ENCODE measurements around the gene TMEM198. TPM values are rescaled to one million over a fixed set of nuclear protein-coding genes. Genes with fewer than 3 reads are reported as not detected.

TMEM198 gene
- total and polyA plus RNA-seq, 2 donors (not counting 1 experiment from before 2014, with no cell fraction given): 0.39 to 1.1 TPM

DNA sequence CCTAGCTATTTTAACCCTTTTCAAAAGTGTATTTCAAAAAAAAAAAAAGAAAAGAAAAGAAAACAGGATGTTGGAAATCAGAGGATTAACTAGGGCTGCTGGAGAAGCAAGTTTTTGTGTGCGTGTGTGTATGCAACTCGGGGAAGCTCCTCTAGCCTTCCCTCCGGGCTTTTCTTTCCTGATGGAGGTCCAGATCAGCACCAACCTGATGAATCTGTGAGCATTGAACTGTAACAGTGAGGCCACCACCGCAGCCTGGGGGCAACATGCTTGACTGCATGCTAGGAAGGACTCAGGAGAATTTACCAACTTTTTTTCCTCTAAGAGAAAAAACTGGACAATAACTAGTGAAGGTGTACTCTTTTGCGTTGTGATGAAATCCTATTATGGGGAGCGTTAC lies 25.2 kb downstream of the TMEM198 start:
- H3K79me2 ChIP-seq (ENCODE audit: control insufficient read depth, insufficient read depth, low read length): no peaks in the 10 kb centered on the region
- peak overlapping the region; percentile 49 for H3K4me3 Mint-ChIP-seq
- no peak for TF ChIP-seq EZH2 (IDR thresholded peaks at IDR 0.05; ENCODE audit: borderline replicate concordance, insufficient read depth, low read depth, low read length, poor library complexity, severe bottlenecking)
- TF ChIP-seq, protein P1, sequence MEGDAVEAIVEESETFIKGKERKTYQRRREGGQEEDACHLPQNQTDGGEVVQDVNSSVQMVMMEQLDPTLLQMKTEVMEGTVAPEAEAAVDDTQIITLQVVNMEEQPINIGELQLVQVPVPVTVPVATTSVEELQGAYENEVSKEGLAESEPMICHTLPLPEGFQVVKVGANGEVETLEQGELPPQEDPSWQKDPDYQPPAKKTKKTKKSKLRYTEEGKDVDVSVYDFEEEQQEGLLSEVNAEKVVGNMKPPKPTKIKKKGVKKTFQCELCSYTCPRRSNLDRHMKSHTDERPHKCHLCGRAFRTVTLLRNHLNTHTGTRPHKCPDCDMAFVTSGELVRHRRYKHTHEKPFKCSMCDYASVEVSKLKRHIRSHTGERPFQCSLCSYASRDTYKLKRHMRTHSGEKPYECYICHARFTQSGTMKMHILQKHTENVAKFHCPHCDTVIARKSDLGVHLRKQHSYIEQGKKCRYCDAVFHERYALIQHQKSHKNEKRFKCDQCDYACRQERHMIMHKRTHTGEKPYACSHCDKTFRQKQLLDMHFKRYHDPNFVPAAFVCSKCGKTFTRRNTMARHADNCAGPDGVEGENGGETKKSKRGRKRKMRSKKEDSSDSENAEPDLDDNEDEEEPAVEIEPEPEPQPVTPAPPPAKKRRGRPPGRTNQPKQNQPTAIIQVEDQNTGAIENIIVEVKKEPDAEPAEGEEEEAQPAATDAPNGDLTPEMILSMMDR (IDR thresholded peaks at IDR 0.05): no peak
- H3K27me3 ChIP-seq (replicated peaks in 1 of 4; ENCODE audit: control extremely low read depth in 1 of 4, control insufficient read depth in 3 of 4, insufficient read depth in 4 of 4, low read length in 3 of 4): peaks cover 0 to 31% (median 18%) of the 10 kb centered on the region in 4 experiments
- H2AFZ ChIP-seq (ENCODE audit: insufficient read depth, low read depth, low read length, poor library complexity, severe bottlenecking): no peak overlapping the region
- no peak overlapping the region for H3K4me3 ChIP-seq (ENCODE audit: control extremely low read depth in 1 of 5, extremely low read depth in 1 of 5, insufficient read depth in 1 of 5, low read depth in 2 of 5, low read length in 4 of 5)
- H3K9me3 ChIP-seq (ENCODE audit: control extremely low read depth in 1 of 3, control insufficient read depth in 2 of 3, insufficient read depth in 1 of 3, low read length in 2 of 3): peaks cover 0 to 4% (median 0%) of the 10 kb centered on the region in 3 donors
- 91% methylated on average over 3 of the region's 6 CpGs for WGBS (ENCODE audit: insufficient coverage)
- H4K20me1 ChIP-seq (ENCODE audit: control insufficient read depth, insufficient read depth, low read length, poor library complexity, severe bottlenecking): no peaks in the 10 kb centered on the region
- CTCF ChIA-PET: no interaction called here
- H3K27ac ChIP-seq (ENCODE audit: low read length in 2 of 2): no peak overlapping the region
- POLR2A ChIA-PET: no interaction called here
- ATAC-seq (ENCODE audit: low read depth) (no peak), DNase-seq (no peak)
- no peak overlapping the region for H3K4me2 ChIP-seq (replicated peaks; ENCODE audit: low read depth, low read length, poor library complexity, severe bottlenecking)
- no peaks in the 10 kb centered on the region for H3K36me3 ChIP-seq (replicated peaks in 1 of 2; ENCODE audit: control extremely low read depth in 1 of 2, control insufficient read depth in 1 of 2, extremely low read depth in 1 of 2, insufficient read depth in 2 of 2, low read length in 1 of 2)
- peaks cover 6% of the 10 kb centered on the region for H3K4me1 Mint-ChIP-seq
- no peak overlapping the region for H3K27ac Mint-ChIP-seq
- no peaks in the 10 kb centered on the region for H3K9me3 Mint-ChIP-seq (ENCODE audit: insufficient read depth)
- no peak overlapping the region for H3K9ac ChIP-seq (ENCODE audit: low read length)
- peaks cover 53% of the 10 kb centered on the region for H3K27me3 Mint-ChIP-seq
- intact Hi-C loops (cut with micrococcal nuclease): no loop called here
- peaks cover 4 to 12% of the 10 kb centered on the region in 2 donors for H3K4me1 ChIP-seq (ENCODE audit: control insufficient read depth in 2 of 2, insufficient read depth in 2 of 2, low read length in 2 of 2)

DNA sequence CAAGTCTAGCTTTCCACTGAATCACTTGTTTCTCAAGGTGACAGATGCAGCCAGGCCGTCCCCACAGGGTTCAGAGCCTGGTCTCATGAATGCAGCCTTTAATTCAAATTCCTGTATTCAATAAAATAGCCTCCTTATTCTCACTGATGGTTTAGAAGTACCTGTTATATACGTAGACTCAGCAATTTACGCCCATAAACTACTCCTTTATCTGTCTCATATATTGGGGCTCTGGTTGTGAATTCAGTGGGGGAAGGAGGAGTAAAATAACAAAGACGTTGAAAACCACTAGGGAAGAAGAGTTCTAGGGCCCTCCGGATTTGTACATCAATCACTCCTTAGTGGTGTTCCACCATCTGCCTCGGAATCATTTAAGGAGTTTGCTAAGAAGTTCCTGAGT lies 25.8 kb downstream of the TMEM198 start:
- WGBS (ENCODE audit: insufficient coverage): 100% methylated on average over 1 of the region's 6 CpGs

More for the DNA sequence above, 25.8 kb downstream of the TMEM198 start:
- H3K36me3 ChIP-seq (replicated peaks in 1 of 2; ENCODE audit: control extremely low read depth in 1 of 2, control insufficient read depth in 1 of 2, extremely low read depth in 1 of 2, insufficient read depth in 2 of 2, low read length in 1 of 2): no peaks in the 10 kb centered on the region
- ATAC-seq (ENCODE audit: low read depth): no peak
- Mint-ChIP-seq H3K27me3 (peaks cover 48% of the 10 kb centered on the region), H3K4me3 (peak overlapping the region; percentile 71), H3K27ac (no peak overlapping the region), H3K9me3 (ENCODE audit: insufficient read depth) (no peaks in the 10 kb centered on the region), H3K4me1 (peaks cover 6% of the 10 kb centered on the region)
- ChIA-PET POLR2A (no interaction called here), CTCF (no interaction called here)
- H3K9ac ChIP-seq (ENCODE audit: low read length): no peak overlapping the region
- H2AFZ ChIP-seq (ENCODE audit: insufficient read depth, low read depth, low read length, poor library complexity, severe bottlenecking): no peak overlapping the region
- peaks cover 0 to 4% (median 0%) of the 10 kb centered on the region in 3 donors for H3K9me3 ChIP-seq (ENCODE audit: control extremely low read depth in 1 of 3, control insufficient read depth in 2 of 3, insufficient read depth in 1 of 3, low read length in 2 of 3)
- H3K4me1 ChIP-seq (ENCODE audit: control insufficient read depth in 2 of 2, insufficient read depth in 2 of 2, low read length in 2 of 2): peaks cover 4 to 12% of the 10 kb centered on the region in 2 donors
- intact Hi-C loops (cut with micrococcal nuclease): no loop called here
- peaks cover 0 to 31% (median 18%) of the 10 kb centered on the region in 4 experiments for H3K27me3 ChIP-seq (replicated peaks in 1 of 4; ENCODE audit: control extremely low read depth in 1 of 4, control insufficient read depth in 3 of 4, insufficient read depth in 4 of 4, low read length in 3 of 4)
- H4K20me1 ChIP-seq (ENCODE audit: control insufficient read depth, insufficient read depth, low read length, poor library complexity, severe bottlenecking): no peaks in the 10 kb centered on the region
- H3K4me2 ChIP-seq (replicated peaks; ENCODE audit: low read depth, low read length, poor library complexity, severe bottlenecking): no peak overlapping the region
- TF ChIP-seq, protein P1 (IDR thresholded peaks at IDR 0.05): no peak
- no peak for TF ChIP-seq EZH2 (IDR thresholded peaks at IDR 0.05; ENCODE audit: borderline replicate concordance, insufficient read depth, low read depth, low read length, poor library complexity, severe bottlenecking)
- H3K79me2 ChIP-seq (ENCODE audit: control insufficient read depth, insufficient read depth, low read length): no peaks in the 10 kb centered on the region
- H3K27ac ChIP-seq (ENCODE audit: low read length in 2 of 2): no peak overlapping the region
- no peak for DNase-seq
- no peak overlapping the region for H3K4me3 ChIP-seq (ENCODE audit: control extremely low read depth in 1 of 5, extremely low read depth in 1 of 5, insufficient read depth in 1 of 5, low read depth in 2 of 5, low read length in 4 of 5)

Measured in B cell (primary cell).